HepG2 (cell line): ENCODE results near the gene TNFAIP1. TPM values are rescaled to one million over a fixed set of nuclear protein-coding genes. Genes with fewer than 3 reads are reported as not detected.

Experiments used
- CENPX ChIP-seq: sonication (generic); formaldehyde crosslinking; IDR thresholded peaks from 2 replicates; pipeline ENCODE4 v1.9.0; 2021; ENCODE audit warnings: mild to moderate bottlenecking, missing genetic modification reagents, moderate library complexity
- CHD2 ChIP-seq: IDR thresholded peaks from 2 replicates; pipeline ENCODE4 v1.6.1; 2011; ENCODE audit warnings: low read depth, low read length, improper control_type of control experiment
- FOSL2 ChIP-seq: sonication (generic); formaldehyde crosslinking; IDR thresholded peaks from 2 replicates; pipeline ENCODE4 v1.4.0; 2020; ENCODE audit warnings: missing genetic modification reagents
- GFI1 ChIP-seq: sonication (generic); formaldehyde crosslinking; IDR thresholded peaks from 2 replicates; pipeline ENCODE4 v1.5.0; 2020; ENCODE audit warnings: missing genetic modification reagents, mild to moderate bottlenecking, borderline replicate concordance
- JUNB ChIP-seq: sonication (generic); formaldehyde crosslinking; IDR thresholded peaks from 2 replicates; pipeline ENCODE4 v1.8.0; 2022; ENCODE audit warnings: missing genetic modification reagents, mild to moderate bottlenecking, borderline replicate concordance
- KDM4B ChIP-seq: sonication (generic); formaldehyde crosslinking; IDR thresholded peaks from 2 replicates; pipeline ENCODE4 v1.4.0; 2020; ENCODE audit warnings: missing genetic modification reagents
- KDM5B ChIP-seq: sonication (generic); formaldehyde crosslinking; IDR thresholded peaks from 2 replicates; pipeline ENCODE4 v1.4.0; 2020; ENCODE audit warnings: missing genetic modification reagents, mild to moderate bottlenecking, borderline replicate concordance
- NFE2L1 ChIP-seq: sonication (generic); formaldehyde crosslinking; IDR thresholded peaks from 2 replicates; pipeline ENCODE4 v1.4.0; 2020; ENCODE audit warnings: missing genetic modification reagents, mild to moderate bottlenecking, borderline replicate concordance
- PRMT3 ChIP-seq: sonication (generic); formaldehyde crosslinking; IDR thresholded peaks from 2 replicates; pipeline ENCODE4 v1.8.1; 2022; ENCODE audit warnings: low read depth, mild to moderate bottlenecking, moderate library complexity, missing genetic modification reagents, borderline replicate concordance
- RFX3 ChIP-seq: IDR thresholded peaks from 2 replicates; pipeline ENCODE4 v1.6.1; 2016; ENCODE audit warnings: missing biosample characterization, missing genetic modification reagents
- SRF ChIP-seq: IDR thresholded peaks from 2 replicates; pipeline ENCODE4 v1.6.1; 2011; ENCODE audit warnings: mild to moderate bottlenecking, low read depth, low read length, moderate library complexity
- YY1 ChIP-seq: IDR thresholded peaks from 2 replicates; pipeline ENCODE4 v1.6.1; 2011; ENCODE audit warnings: low read length, low read depth, moderate library complexity, mild to moderate bottlenecking; ENCODE audit not compliant: insufficient read depth, insufficient replicate concordance
- ZC3H4 ChIP-seq: sonication (generic); formaldehyde crosslinking; IDR thresholded peaks from 2 replicates; pipeline ENCODE4 v1.4.0; 2020; ENCODE audit warnings: missing genetic modification reagents, borderline replicate concordance
- ZNF530 ChIP-seq: sonication (generic); formaldehyde crosslinking; IDR thresholded peaks from 2 replicates; pipeline ENCODE4 v1.5.0; 2020; ENCODE audit warnings: low read depth, mild to moderate bottlenecking, missing genetic modification reagents
- ZNF761 ChIP-seq: sonication (generic); formaldehyde crosslinking; conservative IDR thresholded peaks from 2 replicates; pipeline ENCODE4 v1.4.0; 2020; ENCODE audit warnings: mild to moderate bottlenecking, missing genetic modification reagents
- ZNF883 ChIP-seq: sonication (generic); formaldehyde crosslinking; IDR thresholded peaks from 2 replicates; pipeline ENCODE4 v1.5.1; 2020; ENCODE audit warnings: mild to moderate bottlenecking, missing genetic modification reagents; ENCODE audit errors: not compliant biosample characterization
- ZSCAN29 ChIP-seq: sonication (generic); formaldehyde crosslinking; conservative IDR thresholded peaks from 2 replicates; pipeline ENCODE4 v1.4.0; 2020; ENCODE audit warnings: mild to moderate bottlenecking, missing genetic modification reagents
- polyA plus RNA-seq, 8 experiments: library from polyadenylated mRNA; depleted of rRNA in 3 of 8; stranded (reverse) in 7 of 8; unstranded in 1 of 8; fragments of >200 nt; fragmentation: Illumina TruSeq in 4 of 8; extraction: Trizol in 4 of 8; gene quantifications; 2 replicates each; pipeline versions ENCODE4 v1.2.1 to v1.2.3, GENCODE V29; 2011 to 2016; ENCODE audit warnings: low read depth in 4 of 8, missing spikeins in 1 of 8, mixed read lengths in 1 of 8; ENCODE audit not compliant: insufficient read depth in 1 of 8
- total RNA-seq, 5 experiments: library from RNA; depleted of rRNA; stranded (reverse); fragments of >200 nt; fragmentation: Illumina TruSeq; extraction: Trizol; gene quantifications; 2 replicates each; pipeline ENCODE4 v1.2.3, GENCODE V29; 2016; ENCODE audit warnings: low read depth in 1 of 5
- TF ChIP-seq, protein P1 (sequence below): sonication (generic); formaldehyde crosslinking; IDR thresholded peaks from 2 replicates; pipeline ENCODE4 v1.5.1; 2020; ENCODE audit warnings: missing genetic modification reagents, mild to moderate bottlenecking, borderline replicate concordance
- TF ChIP-seq, protein P2 (sequence below): sonication (generic); formaldehyde crosslinking; IDR thresholded peaks from 2 replicates; pipeline ENCODE4 v1.5.1; 2020; ENCODE audit warnings: missing genetic modification reagents, mild to moderate bottlenecking, borderline replicate concordance
- TF ChIP-seq, protein P3 (sequence below): sonication (generic); formaldehyde crosslinking; IDR thresholded peaks from 2 replicates; pipeline ENCODE4 v1.4.0; 2020; ENCODE audit warnings: missing genetic modification reagents
- TF ChIP-seq, protein P4 (sequence below): IDR thresholded peaks from 2 replicates; pipeline ENCODE4 v1.6.1; 2012; ENCODE audit warnings: inconsistent platforms
- TF ChIP-seq, protein P5 (sequence below): sonication (generic); formaldehyde crosslinking; IDR thresholded peaks from 2 replicates; pipeline ENCODE4 v1.8.1; 2023; ENCODE audit warnings: mild to moderate bottlenecking, missing genetic modification reagents
- TF ChIP-seq, protein P6 (sequence below): sonication (generic); formaldehyde crosslinking; IDR thresholded peaks from 2 replicates; pipeline ENCODE4 v1.4.0; 2020; ENCODE audit warnings: missing genetic modification reagents

The TNFAIP1 gene
- total and polyA plus RNA-seq, 2 of the 13 experiments (the other 11 are each of a cell fraction or from before 2014, with no cell fraction given): 17.5 to 40.6 TPM

DNA sequence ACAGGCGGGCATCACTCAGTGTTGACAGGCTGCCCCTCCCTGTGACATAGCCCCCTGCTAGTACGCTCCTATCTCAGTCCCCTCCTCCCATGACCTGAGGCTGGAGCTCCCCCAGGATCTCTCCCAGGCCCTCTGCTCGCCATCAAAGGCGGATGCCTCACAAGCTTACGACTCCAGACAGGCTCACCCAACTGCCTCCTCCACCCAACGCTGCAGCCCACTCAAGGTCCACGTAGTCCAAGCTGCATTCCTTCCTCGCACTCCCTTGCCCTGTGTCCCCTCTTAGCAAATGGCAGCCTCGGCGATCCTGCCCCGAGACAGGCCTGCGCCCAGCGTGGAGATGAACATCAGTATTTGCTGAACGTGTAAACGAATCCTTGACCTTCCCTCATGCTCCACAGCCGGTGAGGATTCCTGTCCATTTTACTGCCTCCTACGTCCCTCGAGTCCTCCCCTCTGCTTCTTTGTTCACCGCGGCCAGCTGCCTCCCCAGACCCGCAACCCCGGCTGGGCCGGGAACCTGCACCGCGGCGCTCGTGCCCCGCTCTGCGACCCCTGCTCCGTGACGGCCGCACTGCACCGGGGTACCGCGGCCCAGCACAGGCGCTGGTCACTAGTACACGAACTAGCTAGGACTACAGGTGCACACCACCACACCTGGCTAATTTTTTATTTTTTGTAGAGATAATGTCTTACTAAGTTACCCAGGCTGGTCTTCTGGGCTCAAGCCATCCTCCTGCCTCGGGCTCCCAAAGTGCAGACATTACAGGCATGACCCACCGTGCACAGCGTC lies 17.4 kb upstream of the TNFAIP1 start (continued):
- TF ChIP-seq KDM5B (CRISPR knock-in tag): no peak
- TF ChIP-seq, protein P1, sequence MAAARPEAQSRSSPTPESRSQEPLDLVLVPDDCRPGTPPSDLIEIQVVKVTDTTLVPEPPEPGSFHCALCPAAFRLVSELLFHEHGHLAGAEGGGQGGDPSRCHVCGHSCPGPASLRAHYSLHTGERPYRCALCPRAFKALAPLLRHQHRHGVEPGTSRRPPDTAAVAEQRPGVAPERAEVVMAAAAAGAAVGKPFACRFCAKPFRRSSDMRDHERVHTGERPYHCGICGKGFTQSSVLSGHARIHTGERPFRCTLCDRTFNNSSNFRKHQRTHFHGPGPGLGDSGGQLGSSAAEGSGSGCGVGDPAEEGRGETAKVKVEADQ: 0 out of 2 replicates have a peak, but pooled peaks have one; percentile 31
- no peak for TF ChIP-seq CENPX (CRISPR knock-in tag)
- TF ChIP-seq, protein P2, sequence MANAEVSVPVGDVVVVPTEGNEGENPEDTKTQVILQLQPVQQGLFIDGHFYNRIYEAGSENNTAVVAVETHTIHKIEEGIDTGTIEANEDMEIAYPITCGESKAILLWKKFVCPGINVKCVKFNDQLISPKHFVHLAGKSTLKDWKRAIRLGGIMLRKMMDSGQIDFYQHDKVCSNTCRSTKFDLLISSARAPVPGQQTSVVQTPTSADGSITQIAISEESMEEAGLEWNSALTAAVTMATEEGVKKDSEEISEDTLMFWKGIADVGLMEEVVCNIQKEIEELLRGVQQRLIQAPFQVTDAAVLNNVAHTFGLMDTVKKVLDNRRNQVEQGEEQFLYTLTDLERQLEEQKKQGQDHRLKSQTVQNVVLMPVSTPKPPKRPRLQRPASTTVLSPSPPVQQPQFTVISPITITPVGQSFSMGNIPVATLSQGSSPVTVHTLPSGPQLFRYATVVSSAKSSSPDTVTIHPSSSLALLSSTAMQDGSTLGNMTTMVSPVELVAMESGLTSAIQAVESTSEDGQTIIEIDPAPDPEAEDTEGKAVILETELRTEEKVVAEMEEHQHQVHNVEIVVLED: no peak
- TF ChIP-seq ZC3H4: peak; percentile 58; the same call in 1 of the 2 replicates
- no peak for TF ChIP-seq GFI1 (CRISPR knock-in tag)
- no peak for TF ChIP-seq FOSL2 (CRISPR knock-in tag)
- TF ChIP-seq ZNF530 (CRISPR knock-in tag): 0 out of 2 replicates have a peak, but pooled peaks have one; percentile 40
- TF ChIP-seq PRMT3: no peak
- TF ChIP-seq, protein P3, sequence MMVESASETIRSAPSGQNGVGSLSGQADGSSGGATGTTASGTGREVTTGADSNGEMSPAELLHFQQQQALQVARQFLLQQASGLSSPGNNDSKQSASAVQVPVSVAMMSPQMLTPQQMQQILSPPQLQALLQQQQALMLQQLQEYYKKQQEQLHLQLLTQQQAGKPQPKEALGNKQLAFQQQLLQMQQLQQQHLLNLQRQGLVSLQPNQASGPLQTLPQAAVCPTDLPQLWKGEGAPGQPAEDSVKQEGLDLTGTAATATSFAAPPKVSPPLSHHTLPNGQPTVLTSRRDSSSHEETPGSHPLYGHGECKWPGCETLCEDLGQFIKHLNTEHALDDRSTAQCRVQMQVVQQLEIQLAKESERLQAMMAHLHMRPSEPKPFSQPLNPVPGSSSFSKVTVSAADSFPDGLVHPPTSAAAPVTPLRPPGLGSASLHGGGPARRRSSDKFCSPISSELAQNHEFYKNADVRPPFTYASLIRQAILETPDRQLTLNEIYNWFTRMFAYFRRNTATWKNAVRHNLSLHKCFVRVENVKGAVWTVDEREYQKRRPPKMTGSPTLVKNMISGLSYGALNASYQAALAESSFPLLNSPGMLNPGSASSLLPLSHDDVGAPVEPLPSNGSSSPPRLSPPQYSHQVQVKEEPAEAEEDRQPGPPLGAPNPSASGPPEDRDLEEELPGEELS: peak; percentile 30; the same call in 1 of the 2 replicates
- no peak; the same call in 1 of the 2 replicates for TF ChIP-seq NFE2L1 (CRISPR knock-in tag)
- TF ChIP-seq, protein P4, sequence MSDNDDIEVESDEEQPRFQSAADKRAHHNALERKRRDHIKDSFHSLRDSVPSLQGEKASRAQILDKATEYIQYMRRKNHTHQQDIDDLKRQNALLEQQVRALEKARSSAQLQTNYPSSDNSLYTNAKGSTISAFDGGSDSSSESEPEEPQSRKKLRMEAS: peak; percentile 59
- TF ChIP-seq CHD2: no peak
- peak; percentile 46 for TF ChIP-seq YY1
- TF ChIP-seq RFX3: no peak
- 0 out of 2 replicates have a peak, but pooled peaks have one; percentile 46 for TF ChIP-seq ZSCAN29 (CRISPR knock-in tag)
- TF ChIP-seq ZNF761 (CRISPR knock-in tag): no peak
- TF ChIP-seq KDM4B (CRISPR knock-in tag): no peak; the same call in 1 of the 2 replicates
- no peak for TF ChIP-seq SRF
- TF ChIP-seq ZNF883: peak; percentile 54
- TF ChIP-seq JUNB (CRISPR knock-in tag): 0 out of 2 replicates have a peak, but pooled peaks have one; percentile 34
- TF ChIP-seq, protein P5, sequence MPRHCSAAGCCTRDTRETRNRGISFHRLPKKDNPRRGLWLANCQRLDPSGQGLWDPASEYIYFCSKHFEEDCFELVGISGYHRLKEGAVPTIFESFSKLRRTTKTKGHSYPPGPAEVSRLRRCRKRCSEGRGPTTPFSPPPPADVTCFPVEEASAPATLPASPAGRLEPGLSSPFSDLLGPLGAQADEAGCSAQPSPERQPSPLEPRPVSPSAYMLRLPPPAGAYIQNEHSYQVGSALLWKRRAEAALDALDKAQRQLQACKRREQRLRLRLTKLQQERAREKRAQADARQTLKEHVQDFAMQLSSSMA (CRISPR knock-in tag): 0 out of 2 replicates have a peak, but pooled peaks have one; percentile 40
- TF ChIP-seq, protein P6, sequence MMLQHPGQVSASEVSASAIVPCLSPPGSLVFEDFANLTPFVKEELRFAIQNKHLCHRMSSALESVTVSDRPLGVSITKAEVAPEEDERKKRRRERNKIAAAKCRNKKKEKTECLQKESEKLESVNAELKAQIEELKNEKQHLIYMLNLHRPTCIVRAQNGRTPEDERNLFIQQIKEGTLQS (CRISPR knock-in tag): no peak
